WTC11 (cell line): ENCODE measurements around the gene HJV.

Experiments used
- ESRRA ChIP-seq: sonication (generic); formaldehyde crosslinking; IDR thresholded peaks from 2 replicates; pipeline ENCODE4 v1.8.1; 2022; ENCODE audit warnings: mild to moderate bottlenecking, missing genetic modification reagents, borderline replicate concordance
- FOXP4 ChIP-seq: sonication (generic); formaldehyde crosslinking; IDR thresholded peaks from 2 replicates; pipeline ENCODE4 v1.8.0; 2022; ENCODE audit warnings: mild to moderate bottlenecking, missing genetic modification reagents
- TF ChIP-seq, protein P1 (sequence below): sonication (generic); formaldehyde crosslinking; IDR thresholded peaks from 2 replicates; pipeline ENCODE4 v1.8.0; 2022; ENCODE audit warnings: mild to moderate bottlenecking, missing genetic modification reagents

DNA sequence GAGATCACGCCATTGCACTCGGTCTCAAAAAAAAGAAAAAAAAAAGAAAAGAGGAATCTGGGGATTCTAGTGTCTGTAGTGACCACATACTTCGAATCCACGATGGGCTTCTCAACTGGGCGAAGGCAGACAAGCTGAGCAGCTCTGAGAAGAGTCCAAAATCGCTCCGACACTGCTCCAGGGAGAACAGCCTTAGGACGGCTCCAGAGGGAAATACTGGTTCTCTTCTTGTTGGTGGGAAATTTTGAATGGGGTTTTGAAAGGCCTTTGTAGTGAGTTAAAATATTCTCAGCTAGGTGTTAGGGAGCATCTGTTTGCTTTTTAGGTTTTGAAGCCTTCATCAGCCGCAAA is 18.3 kb upstream of the HJV start:
- no peak for TF ChIP-seq FOXP4 (CRISPR knock-in tag)
- no peak for TF ChIP-seq ESRRA (CRISPR knock-in tag)
- TF ChIP-seq, protein P1, sequence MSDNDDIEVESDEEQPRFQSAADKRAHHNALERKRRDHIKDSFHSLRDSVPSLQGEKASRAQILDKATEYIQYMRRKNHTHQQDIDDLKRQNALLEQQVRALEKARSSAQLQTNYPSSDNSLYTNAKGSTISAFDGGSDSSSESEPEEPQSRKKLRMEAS (CRISPR knock-in tag): no peak
